Measurements from ENCODE around the gene CACNG8.

CACNG8 gene

GRCh38 chr19:54009440-54009839, 46.7 kb downstream of the CACNG8 start:
- no peaks in the 10 kb centered on the region for H3K4me1 ChIP-seq (ENCODE audit: insufficient read depth, low read length, poor library complexity, severe bottlenecking)
- no peaks in the 10 kb centered on the region for H3K9me2 ChIP-seq (replicated peaks; ENCODE audit: low read depth, low read length)
- H3K79me2 ChIP-seq (ENCODE audit: insufficient read depth, low read length) = no peaks in the 10 kb centered on the region
- H3K36me3 ChIP-seq (ENCODE audit: insufficient read depth, low read length) = no peaks in the 10 kb centered on the region
- no peaks in the 10 kb centered on the region for H4K20me1 ChIP-seq (ENCODE audit: insufficient read depth, low read length, poor library complexity, severe bottlenecking)
- no peak overlapping the region for H3K9ac ChIP-seq (ENCODE audit: low read depth, low read length, poor library complexity, severe bottlenecking)
- TF ChIP-seq EZH2phosphoT487 (IDR thresholded peaks at IDR 0.05; ENCODE audit: borderline replicate concordance) (no peak), CTCF (conservative IDR thresholded peaks at IDR 0.05; ENCODE audit: low read length) (no peak)
- no peak overlapping the region for H2AFZ ChIP-seq (ENCODE audit: low read length)
- no peak overlapping the region for H3K4me2 ChIP-seq (ENCODE audit: low read depth, low read length, poor library complexity, severe bottlenecking)
- no peak overlapping the region for H3K4me3 ChIP-seq (ENCODE audit: low read length, poor library complexity, severe bottlenecking)
- no peaks in the 10 kb centered on the region for H3K27me3 ChIP-seq (ENCODE audit: insufficient read depth, low read length, poor library complexity, severe bottlenecking)
- H3K9me3 ChIP-seq (ENCODE audit: insufficient read depth, low read depth, low read length) = no peaks in the 10 kb centered on the region
- no peaks in the 10 kb centered on the region for H3F3A ChIP-seq (ENCODE audit: low read depth)

- no peaks in the 10 kb centered on the region for H3K36me3 ChIP-seq (ENCODE audit: insufficient read depth, low read length)
- H3K79me2 ChIP-seq (ENCODE audit: insufficient read depth, low read length) = no peaks in the 10 kb centered on the region
- no peak overlapping the region for H3K4me3 ChIP-seq (ENCODE audit: low read length, poor library complexity, severe bottlenecking)
- H3K27me3 ChIP-seq (ENCODE audit: insufficient read depth, low read length, poor library complexity, severe bottlenecking) = no peaks in the 10 kb centered on the region
- no peaks in the 10 kb centered on the region for H3K4me1 ChIP-seq (ENCODE audit: insufficient read depth, low read length, poor library complexity, severe bottlenecking)
- H3K9ac ChIP-seq (ENCODE audit: low read depth, low read length, poor library complexity, severe bottlenecking) = no peak overlapping the region
- H3K9me3 ChIP-seq (ENCODE audit: insufficient read depth, low read depth, low read length) = no peaks in the 10 kb centered on the region
- H4K20me1 ChIP-seq (ENCODE audit: insufficient read depth, low read length, poor library complexity, severe bottlenecking) = no peaks in the 10 kb centered on the region
- TF ChIP-seq CTCF (conservative IDR thresholded peaks at IDR 0.05; ENCODE audit: low read length) = no peak
- TF ChIP-seq EZH2phosphoT487 (IDR thresholded peaks at IDR 0.05; ENCODE audit: borderline replicate concordance) = no peak
- no peaks in the 10 kb centered on the region for H3K9me2 ChIP-seq (replicated peaks; ENCODE audit: low read depth, low read length)
- no peak overlapping the region for H3K4me2 ChIP-seq (ENCODE audit: low read depth, low read length, poor library complexity, severe bottlenecking)
- H3F3A ChIP-seq (ENCODE audit: low read depth) = no peaks in the 10 kb centered on the region
- H2AFZ ChIP-seq (ENCODE audit: low read length) = no peak overlapping the region
Measured at GRCh38 chr19:54010474-54010873, 47.7 kb downstream of the CACNG8 start.

- no peaks in the 10 kb centered on the region for H3K36me3 ChIP-seq (ENCODE audit: insufficient read depth, low read length)
- no peaks in the 10 kb centered on the region for H3F3A ChIP-seq (ENCODE audit: low read depth)
- no peaks in the 10 kb centered on the region for H3K9me3 ChIP-seq (ENCODE audit: insufficient read depth, low read depth, low read length)
- no peak overlapping the region for H3K4me3 ChIP-seq (ENCODE audit: low read length, poor library complexity, severe bottlenecking)
- H3K27me3 ChIP-seq (ENCODE audit: insufficient read depth, low read length, poor library complexity, severe bottlenecking) = no peaks in the 10 kb centered on the region
- H4K20me1 ChIP-seq (ENCODE audit: insufficient read depth, low read length, poor library complexity, severe bottlenecking) = no peaks in the 10 kb centered on the region
- H2AFZ ChIP-seq (ENCODE audit: low read length) = no peak overlapping the region
- no peaks in the 10 kb centered on the region for H3K9me2 ChIP-seq (replicated peaks; ENCODE audit: low read depth, low read length)
- no peaks in the 10 kb centered on the region for H3K79me2 ChIP-seq (ENCODE audit: insufficient read depth, low read length)
- TF ChIP-seq EZH2phosphoT487 (IDR thresholded peaks at IDR 0.05; ENCODE audit: borderline replicate concordance) (no peak), CTCF (conservative IDR thresholded peaks at IDR 0.05; ENCODE audit: low read length) (no peak)
- H3K4me1 ChIP-seq (ENCODE audit: insufficient read depth, low read length, poor library complexity, severe bottlenecking) = no peaks in the 10 kb centered on the region
- no peak overlapping the region for H3K9ac ChIP-seq (ENCODE audit: low read depth, low read length, poor library complexity, severe bottlenecking)
- no peak overlapping the region for H3K4me2 ChIP-seq (ENCODE audit: low read depth, low read length, poor library complexity, severe bottlenecking)
Measured at GRCh38 chr19:54011507-54012211, 48.9 kb downstream of the CACNG8 start.

All from Loucy (cell line).